Measurements from ENCODE around the gene HTR2B.
A peak's percentile ranks its signal among the peaks of the same experiment; 100 is the strongest.
"Not testable (repeated sequence)": the region's sequence is repeated elsewhere in the genome, so short reads cannot be mapped to it uniquely, and the experiment has no call there.

HTR2B gene

DNA sequence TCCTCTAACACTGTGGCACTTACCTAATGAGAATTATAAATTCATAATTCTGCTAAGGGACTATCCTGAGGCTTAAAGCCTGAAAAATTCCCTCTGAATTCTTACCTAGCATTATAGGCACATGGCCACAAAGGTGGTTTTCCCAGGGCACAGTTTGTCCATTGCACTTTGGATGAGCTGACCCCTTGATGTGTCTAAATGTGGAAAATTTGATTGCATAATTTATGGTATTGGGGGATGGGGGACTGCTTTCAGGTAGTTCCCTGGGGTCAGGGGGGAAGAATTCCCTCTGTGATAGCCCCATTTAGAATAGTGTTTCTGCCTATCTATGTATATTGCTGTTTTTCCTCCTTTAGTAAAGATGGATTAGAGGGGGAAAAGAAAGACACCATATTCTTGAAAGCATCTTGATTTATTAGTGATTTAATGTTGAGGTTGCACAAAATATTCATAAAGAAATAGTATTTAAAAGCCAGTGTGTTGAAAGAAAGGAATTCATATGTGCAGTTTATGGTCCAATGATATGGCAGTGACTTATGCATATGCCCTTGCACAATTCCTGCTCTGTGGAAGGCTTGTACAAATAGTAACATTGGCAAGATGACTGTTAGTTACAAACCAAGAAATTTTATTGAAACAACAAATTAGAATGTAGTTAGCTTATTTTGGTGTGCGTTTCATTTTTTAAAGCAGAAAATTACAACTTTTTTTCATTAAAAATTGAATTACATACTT lies 8.7 kb upstream of the HTR2B start:
- no peak for DNase-seq (ENCODE audit: low read depth in 1 of 2, low spot score in 1 of 2)

- DNase-seq (ENCODE audit: low read depth in 1 of 2, low spot score in 1 of 2), result no peak
Observed at GRCh38 chr2:231132129-231132528, 7.3 kb upstream of the HTR2B start.

DNA sequence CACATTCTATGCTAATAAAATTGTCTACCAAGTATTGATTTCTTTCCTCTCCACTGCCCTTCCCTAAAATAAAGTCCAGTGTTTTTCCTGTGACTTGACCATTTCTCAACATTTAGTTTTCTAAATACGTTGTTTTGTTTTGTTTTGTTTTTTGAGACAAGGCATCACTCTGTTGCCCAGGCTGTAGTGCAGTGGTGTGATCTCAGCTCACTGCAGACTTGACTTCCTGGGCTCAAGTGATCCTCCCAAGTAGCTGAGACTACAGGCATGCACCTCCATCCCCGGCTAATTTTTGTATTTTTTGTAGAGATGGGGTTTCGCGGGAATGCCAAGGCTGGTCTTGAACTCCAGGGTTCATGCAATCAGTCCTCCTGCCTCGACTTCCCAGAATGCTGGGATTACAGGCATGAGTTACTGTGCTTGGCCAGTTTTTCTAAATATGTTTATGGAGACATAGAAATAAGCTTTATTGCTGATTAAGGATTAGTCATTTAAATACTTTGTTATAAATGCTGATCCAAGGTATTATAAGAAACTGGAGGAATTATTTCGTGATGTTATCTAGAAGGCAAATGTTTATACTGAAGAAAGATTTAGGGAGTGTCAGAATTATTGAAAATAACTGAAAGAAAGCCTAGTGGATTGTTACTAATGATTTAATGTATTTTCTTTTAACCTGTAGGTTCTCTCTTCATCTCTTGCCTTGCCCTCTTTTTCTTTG lies 5.7 kb upstream of the HTR2B start:
- no peak for DNase-seq (ENCODE audit: low read depth in 1 of 2, low spot score in 1 of 2)

- no peak for DNase-seq (ENCODE audit: low read depth in 1 of 2, low spot score in 1 of 2)
Observed at GRCh38 chr2:231129216-231129615, 4.4 kb upstream of the HTR2B start.

DNA sequence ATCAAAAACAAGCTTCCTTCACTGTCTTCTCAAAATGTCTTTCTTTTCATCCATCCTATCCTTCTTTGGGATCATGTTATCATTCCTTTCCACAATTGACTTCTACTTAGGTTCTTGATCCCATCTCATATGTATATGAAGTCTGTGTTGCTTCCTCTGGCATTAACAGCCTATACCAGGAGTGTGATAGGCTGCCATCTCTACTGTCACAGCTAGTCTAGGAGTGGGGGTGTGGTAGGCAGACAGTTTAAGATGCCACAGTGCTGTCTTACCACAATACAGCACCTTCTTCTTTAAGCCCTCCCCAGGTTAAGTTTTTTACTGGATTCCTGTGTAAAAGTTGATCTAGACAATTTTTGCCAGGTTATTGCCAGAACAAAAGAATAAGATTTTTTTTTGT lies 3.7 kb upstream of the HTR2B start:
- no peak for DNase-seq (ENCODE audit: low read depth in 1 of 2, low spot score in 1 of 2)

GRCh38 chr2:231127936-231128335 lies 3.1 kb upstream of the HTR2B start:
- no peak for DNase-seq (ENCODE audit: low read depth in 1 of 2, low spot score in 1 of 2)

DNA sequence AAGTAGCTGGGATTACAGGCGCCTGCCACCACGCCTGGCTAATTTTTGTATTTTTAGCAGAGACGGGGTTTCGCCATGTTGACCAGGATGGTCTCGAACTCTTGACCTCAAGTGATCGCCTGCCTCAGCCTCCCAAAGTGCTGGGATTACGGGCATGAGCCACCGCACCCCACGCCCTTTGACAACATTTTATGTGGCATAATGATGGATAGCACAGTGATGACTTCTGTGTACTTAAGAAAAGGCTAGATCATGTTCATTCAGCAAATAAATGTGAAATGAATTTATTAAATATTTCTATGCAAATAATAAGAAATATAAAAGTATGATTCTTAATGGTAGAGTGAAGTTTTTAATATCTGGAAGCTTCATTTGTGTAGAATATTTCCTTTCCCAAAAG lies 2.6 kb upstream of the HTR2B start:
- no peak for DNase-seq (ENCODE audit: low read depth in 1 of 2, low spot score in 1 of 2)

DNA sequence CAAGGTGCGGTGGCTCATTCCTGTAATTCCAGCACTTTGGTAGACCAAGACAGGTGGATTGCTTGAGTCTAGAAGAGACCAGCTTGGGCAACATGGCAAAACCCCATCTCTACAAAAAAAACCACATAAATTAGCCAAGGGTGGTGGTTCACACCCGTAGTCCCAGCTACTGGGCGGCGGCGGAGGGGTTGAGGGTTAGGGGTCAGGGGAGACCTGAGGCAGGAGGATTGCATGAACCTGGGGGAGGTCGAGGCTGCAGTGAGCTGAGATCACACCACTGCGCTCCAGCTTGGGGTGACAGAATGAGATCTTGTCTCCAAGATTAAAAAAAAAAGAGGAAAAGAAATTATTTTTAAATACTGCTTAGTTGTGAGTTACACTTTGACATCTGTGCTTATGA lies 1.3 kb upstream of the HTR2B start:
- DNase-seq (ENCODE audit: low read depth in 1 of 2, low spot score in 1 of 2), result no peak

DNA sequence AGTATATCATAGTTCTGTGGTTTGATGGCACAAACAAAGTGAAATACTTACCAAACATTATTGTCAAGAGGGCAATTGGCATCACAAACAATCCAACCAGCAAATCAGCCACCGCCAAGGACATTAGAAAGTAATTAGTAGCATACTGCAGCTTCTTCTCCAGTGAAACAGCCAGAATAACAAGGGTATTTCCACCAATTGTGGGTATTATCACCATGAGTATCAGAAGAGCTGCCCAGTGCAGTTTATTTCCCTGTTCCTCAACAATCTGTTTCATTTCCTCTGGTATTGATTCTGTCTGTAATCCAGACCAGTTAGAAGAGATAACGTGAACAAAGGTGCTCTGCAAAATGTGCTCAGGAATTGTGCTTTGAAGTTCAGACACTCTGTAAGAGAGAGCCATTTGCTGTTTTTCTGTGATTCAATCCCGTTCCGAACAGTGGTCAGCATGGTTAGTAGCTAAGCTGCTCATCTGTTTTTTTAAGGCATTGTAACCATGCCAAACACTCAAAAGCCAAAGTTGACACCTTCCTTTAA lies 1.4 kb downstream of the HTR2B start:
- no peak for DNase-seq (ENCODE audit: low read depth in 1 of 2, low spot score in 1 of 2)

- DNase-seq (ENCODE audit: low read depth in 1 of 2, low spot score in 1 of 2), result no peak
Observed at GRCh38 chr2:231118614-231118942, 6.3 kb downstream of the HTR2B start.

GRCh38 chr2:231117922-231118613 lies 6.8 kb downstream of the HTR2B start:
- no peak for DNase-seq (ENCODE audit: low read depth in 1 of 2, low spot score in 1 of 2)

DNA sequence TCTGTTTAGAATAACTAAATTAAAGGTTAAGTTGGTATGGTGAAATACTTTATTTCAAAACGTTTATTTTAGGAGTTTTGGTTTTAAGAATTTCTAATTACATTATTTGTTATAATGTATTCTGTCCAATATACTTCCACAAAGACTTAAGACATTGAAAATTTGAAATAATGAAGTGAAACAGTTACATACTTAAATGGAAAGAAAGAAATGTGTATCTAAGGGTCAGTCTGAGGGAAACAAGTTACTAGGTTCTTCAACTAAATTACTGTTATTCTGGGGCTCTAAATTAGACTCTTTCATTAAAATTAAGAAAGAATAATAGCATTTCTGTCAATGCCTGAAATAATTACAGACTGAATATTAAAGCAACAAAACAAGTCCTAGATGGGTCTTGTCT lies 7.7 kb downstream of the HTR2B start:
- no peak for DNase-seq (ENCODE audit: low read depth in 1 of 2, low spot score in 1 of 2)

- no peak for DNase-seq (ENCODE audit: low read depth in 1 of 2, low spot score in 1 of 2)
Observed at GRCh38 chr2:231115651-231116050, 9.2 kb downstream of the HTR2B start.

DNA sequence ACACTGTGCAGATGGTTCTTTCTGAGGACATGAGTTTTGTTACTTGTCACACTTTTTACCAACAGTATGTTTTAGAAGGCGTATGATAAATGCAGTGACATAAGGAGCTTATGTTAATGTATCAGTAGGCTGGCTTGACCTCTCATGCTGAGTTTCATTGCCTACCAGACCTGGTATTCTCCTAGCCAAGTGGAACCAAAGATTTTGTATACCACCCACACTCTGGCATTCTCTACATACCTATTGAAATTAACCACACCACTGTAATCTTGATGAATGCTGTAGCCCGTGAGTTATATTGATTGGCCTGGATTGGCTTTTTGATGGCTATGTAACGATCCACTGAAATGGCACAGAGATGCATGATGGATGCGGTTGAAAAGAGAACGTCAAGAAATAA lies 11.4 kb downstream of the HTR2B start:
- DNase-seq (ENCODE audit: low read depth in 1 of 2, low spot score in 1 of 2), result no peak

GRCh38 chr2:231111987-231112386 lies 12.9 kb downstream of the HTR2B start:
- no peak for DNase-seq (ENCODE audit: low read depth in 1 of 2, low spot score in 1 of 2)

DNA sequence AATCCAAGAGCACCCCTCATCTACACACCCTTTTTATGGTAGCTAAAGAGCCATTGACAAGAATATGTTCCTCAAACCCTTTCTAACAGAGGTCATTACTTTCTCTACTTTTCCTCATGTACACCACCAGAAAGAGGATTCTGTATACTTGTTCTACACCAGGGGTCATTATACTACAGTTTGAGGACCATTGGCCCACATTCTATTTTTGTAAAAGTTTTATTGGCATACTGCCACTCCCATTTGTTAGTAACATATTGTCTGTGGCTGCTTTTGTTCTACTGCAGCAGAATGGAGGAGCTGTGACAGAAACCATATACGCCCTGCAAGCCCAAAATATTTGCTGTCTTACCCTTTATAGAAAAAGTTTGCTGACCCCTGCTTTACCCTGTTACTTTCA lies 14.3 kb downstream of the HTR2B start:
- DNase-seq (ENCODE audit: low read depth in 1 of 2, low spot score in 1 of 2), result no peak

DNA sequence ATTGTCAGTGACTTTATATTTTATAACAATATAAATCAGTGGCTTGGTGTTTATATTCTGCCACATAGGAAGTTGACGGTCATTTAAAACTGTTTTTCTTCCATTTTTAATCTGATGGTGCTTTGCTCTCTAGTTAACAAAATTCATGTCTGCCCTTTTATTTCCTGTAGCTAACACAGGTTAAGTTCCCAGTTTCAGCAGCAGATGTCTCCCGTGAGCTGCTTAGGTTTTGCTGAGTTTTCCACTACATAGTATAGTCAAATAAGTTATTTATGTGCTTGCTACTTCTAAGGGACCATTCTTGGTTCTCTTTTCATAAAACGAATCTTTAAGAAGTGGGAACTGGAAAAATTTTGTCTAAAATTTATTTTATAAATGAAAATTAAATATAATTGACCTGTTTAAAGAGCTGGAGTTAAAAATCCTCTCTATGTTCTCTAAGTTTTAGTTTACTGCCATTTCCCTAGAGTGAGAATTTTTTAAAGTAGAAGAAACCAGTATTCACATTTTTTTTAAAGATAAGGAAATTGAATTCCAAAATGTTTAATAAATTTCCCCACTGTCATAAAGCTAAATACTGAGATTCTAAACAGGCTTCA lies 20.6 kb downstream of the HTR2B start:
- peak in 1 of 2 donors; percentile 30 for DNase-seq (ENCODE audit: low read depth in 1 of 2, low spot score in 1 of 2)

- no peak for DNase-seq (ENCODE audit: low read depth in 1 of 2, low spot score in 1 of 2)
Observed at GRCh38 chr2:231102772-231103171, 22.1 kb downstream of the HTR2B start.

- DNase-seq (ENCODE audit: low read depth in 1 of 2, low spot score in 1 of 2), result no peak
Observed at GRCh38 chr2:231100990-231101389, 23.9 kb downstream of the HTR2B start.

- not testable (repeated sequence) for DNase-seq (ENCODE audit: low read depth in 1 of 2, low spot score in 1 of 2)
Observed at GRCh38 chr2:231100321-231100720, 24.5 kb downstream of the HTR2B start.

DNA sequence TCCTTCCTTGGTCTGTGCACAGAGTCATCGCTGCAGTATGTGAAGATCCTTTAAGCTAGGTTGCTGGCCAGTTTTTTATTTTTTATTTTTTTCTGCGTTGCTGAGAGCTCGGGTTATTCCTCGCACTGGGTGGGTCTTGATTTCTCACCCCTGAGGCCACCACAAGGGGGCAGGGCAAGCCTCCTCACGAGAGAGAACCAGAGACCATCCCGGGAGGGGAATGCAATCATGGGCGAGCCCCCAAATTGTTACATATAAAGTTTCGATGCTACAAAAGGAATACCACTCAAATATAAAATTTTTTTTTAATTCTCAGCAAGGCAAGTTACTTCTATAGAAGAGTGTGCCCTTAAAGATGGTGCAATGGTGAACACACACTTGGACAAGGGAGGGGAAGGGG lies 24.9 kb downstream of the HTR2B start:
- no peak for DNase-seq (ENCODE audit: low read depth in 1 of 2, low spot score in 1 of 2)
